GM12872 (cell line): ENCODE measurements around the gene RPL34.

Source experiments
- CTCF ChIP-seq: IDR thresholded peaks from 3 replicates; pipeline ENCODE4 v1.5.1; 2011; ENCODE audit warnings: low read depth, mild to moderate bottlenecking, low read length, moderate library complexity; ENCODE audit not compliant: insufficient read depth

Gene RPL34

GRCh38 chr4:108590776-108591175 lies 29.6 kb upstream of the RPL34 start:
- TF ChIP-seq CTCF, result no peak

GRCh38 chr4:108592674-108592986 lies 27.7 kb upstream of the RPL34 start:
- TF ChIP-seq CTCF, result no peak

GRCh38 chr4:108596344-108596743 lies 24.0 kb upstream of the RPL34 start:
- TF ChIP-seq CTCF, result no peak

GRCh38 chr4:108601106-108601505 lies 19.3 kb upstream of the RPL34 start:
- no peak for TF ChIP-seq CTCF

GRCh38 chr4:108601532-108601931 lies 18.8 kb upstream of the RPL34 start:
- no peak for TF ChIP-seq CTCF

- TF ChIP-seq CTCF, result no peak
Measured at GRCh38 chr4:108602163-108602562, 18.2 kb upstream of the RPL34 start.

GRCh38 chr4:108607079-108607815 lies 13.1 kb upstream of the RPL34 start:
- no peak for TF ChIP-seq CTCF
